Measurements from ENCODE around the gene ADCY2. TPM values are rescaled to one million over a fixed set of nuclear protein-coding genes. Genes with fewer than 3 reads are reported as not detected.

ADCY2 gene
- total RNA-seq, 1 experiment from 2014 or later: 31.3 TPM

GRCh38 chr5:7793895-7794294 is 398.0 kb downstream of the ADCY2 start:
- no peak overlapping the region for H3K9ac ChIP-seq (ENCODE audit: extremely low read depth, insufficient read length, low read length)
- no peak overlapping the region for H3K23ac ChIP-seq (ENCODE audit: insufficient read length, low read depth, low read length)
- H3K27ac ChIP-seq (ENCODE audit: insufficient read length, low read depth, low read length): no peak overlapping the region
- H3K56ac ChIP-seq (ENCODE audit: insufficient read length, low read depth, low read length): no peak overlapping the region
- no peaks in the 10 kb centered on the region for H3K9me3 Mint-ChIP-seq
- H3K4ac ChIP-seq (ENCODE audit: low read depth, low read length): no peak overlapping the region
- no peak overlapping the region for H2AFZ ChIP-seq (ENCODE audit: low read length)
- no peak for TF ChIP-seq CTCF (conservative IDR thresholded peaks at IDR 0.05)
- no peaks in the 10 kb centered on the region for H3K27me3 Mint-ChIP-seq (ENCODE audit: low read depth)
- H4K5ac ChIP-seq (ENCODE audit: insufficient read length, low read depth, low read length): no peak overlapping the region
- H3K27ac Mint-ChIP-seq: peak overlapping the region; percentile 62 to 90 (median 78); a peak in 5 of 7 replicates
- no peak overlapping the region for H2BK15ac ChIP-seq (ENCODE audit: low read depth, low read length)
- no peaks in the 10 kb centered on the region for H4K20me1 ChIP-seq (ENCODE audit: control insufficient read depth, insufficient read depth, insufficient read length)
- no peak overlapping the region for H3K4me3 Mint-ChIP-seq
- H3K79me2 ChIP-seq (ENCODE audit: insufficient read depth, low read length): no peaks in the 10 kb centered on the region
- H3K18ac ChIP-seq (ENCODE audit: insufficient read length, low read depth, low read length): no peak overlapping the region
- H2BK5ac ChIP-seq (ENCODE audit: insufficient read length, low read length): no peak overlapping the region
- WGBS (ENCODE audit: extremely low coverage, insufficient read length, low lambda C conversion rate): no CpG with 5 or more reads among the region's 5 CpGs
- no peak overlapping the region for H2AK5ac ChIP-seq (ENCODE audit: insufficient read length, low read length)
- no peak overlapping the region for H2BK20ac ChIP-seq (ENCODE audit: low read depth, low read length, poor library complexity, severe bottlenecking)
- H3K14ac ChIP-seq (ENCODE audit: insufficient read depth, low read length): peak overlapping the region; percentile 16; the same call in 1 of the 2 replicates
- H3K27me3 ChIP-seq (ENCODE audit: insufficient read depth, low read length): no peaks in the 10 kb centered on the region
- no peak overlapping the region for H2BK12ac ChIP-seq (ENCODE audit: insufficient read length, low read depth, low read length)
- no peaks in the 10 kb centered on the region for H3K23me2 ChIP-seq (ENCODE audit: insufficient read length, low read depth, low read length, poor library complexity, severe bottlenecking)
- DNase-seq: no peak
- peaks cover 37 to 39% of the 10 kb centered on the region in 2 experiments for H3K4me1 Mint-ChIP-seq
- peaks cover 4 to 11% (median 8%) of the 10 kb centered on the region in 3 experiments; a peak in 5 of 7 replicates for H3K36me3 Mint-ChIP-seq (ENCODE audit: insufficient read depth in 1 of 3, low read depth in 3 of 3)
- H3K9me3 ChIP-seq (ENCODE audit: control insufficient read depth, low read depth, low read length): no peaks in the 10 kb centered on the region
- H4K91ac ChIP-seq (ENCODE audit: insufficient read length, low read depth, low read length): no peak overlapping the region
- no peak overlapping the region for H2BK120ac ChIP-seq (ENCODE audit: low read depth, low read length, poor library complexity, severe bottlenecking)
- H3T11ph ChIP-seq (ENCODE audit: low read length): no peak overlapping the region
- no peak overlapping the region for H4K8ac ChIP-seq (replicated peaks; ENCODE audit: insufficient read length, low read depth, low read length)
- H3K4me1 ChIP-seq (ENCODE audit: insufficient read depth, low read length): peaks cover 9% of the 10 kb centered on the region; the same call in 1 of the 2 replicates
- H3K4me2 ChIP-seq (ENCODE audit: insufficient read depth, insufficient read length, low read length): no peak overlapping the region
- no peaks in the 10 kb centered on the region for H3K79me1 ChIP-seq (ENCODE audit: insufficient read depth, low read depth, low read length, poor library complexity, severe bottlenecking)

Data from H9 (cell line).